Effector memory CD4-positive, alpha-beta T cell (primary cell): ENCODE results near the gene MAPK10.

ENCODE experiments used
- DNase-seq, 3 donors: peaks; one replicate each; pipeline ENCODE4 v3.0.0-alpha.2; 2020
- H3K27ac ChIP-seq: 2 replicates; pipeline ENCODE4 v1.7.0; 2013; ENCODE audit warnings: mild to moderate bottlenecking, low read length, moderate library complexity; ENCODE audit not compliant: insufficient read depth, poor library complexity, severe bottlenecking
- H3K27me3 ChIP-seq: replicated peaks from 2 replicates; pipeline ENCODE4 v1.7.0; 2013; ENCODE audit warnings: mild to moderate bottlenecking, low read length; ENCODE audit not compliant: insufficient read depth, control insufficient read depth, poor library complexity, severe bottlenecking
- H3K36me3 ChIP-seq: 2 replicates; pipeline ENCODE4 v1.7.0; 2013; ENCODE audit warnings: mild to moderate bottlenecking, low read length, moderate library complexity; ENCODE audit not compliant: control insufficient read depth, insufficient read depth
- H3K4me1 ChIP-seq: 2 replicates; pipeline ENCODE4 v1.7.0; 2013; ENCODE audit warnings: low read length, mild to moderate bottlenecking; ENCODE audit not compliant: control insufficient read depth, insufficient read depth, poor library complexity, severe bottlenecking
- H3K4me3 ChIP-seq: 2 replicates; pipeline ENCODE4 v1.7.0; 2013; ENCODE audit warnings: low read length, low read depth, mild to moderate bottlenecking; ENCODE audit not compliant: insufficient read depth, poor library complexity, severe bottlenecking
- H3K9me3 ChIP-seq: 2 replicates; pipeline ENCODE4 v1.7.0; 2013; ENCODE audit warnings: mild to moderate bottlenecking, low read length, moderate library complexity; ENCODE audit not compliant: control insufficient read depth
- total RNA-seq, 3 donors: gene quantifications; one replicate each; lab custom pipeline; 2026; lab: John Stamatoyannopoulos, UW

Gene MAPK10
- 0.35 to 2.5 (median 0.61) reads per million in 3 donors for total RNA-seq

GRCh38 chr4:86359944-86360478 lies at the start of gene MAPK10:
TSS of gene MAPK10 (minus strand) at chr4:86360053.
- no peaks in the 10 kb centered on the region for H3K27me3 ChIP-seq
- peak within 1 kb of the TSS; percentile 29 for H3K4me3 ChIP-seq
- H3K9me3 ChIP-seq = no peaks in the 10 kb centered on the region
- no peaks in the 10 kb centered on the region for H3K4me1 ChIP-seq
- no peaks in the 10 kb centered on the region for H3K36me3 ChIP-seq
- peak; percentile 25 to 42 (median 35) for DNase-seq
- no peak within 1 kb of the TSS for H3K27ac ChIP-seq

GRCh38 chr4:86403575-86403974 lies 43.7 kb upstream of the MAPK10 start:
- no peak overlapping the region for H3K4me3 ChIP-seq
- no peaks in the 10 kb centered on the region for H3K4me1 ChIP-seq
- no peaks in the 10 kb centered on the region for H3K9me3 ChIP-seq
- H3K27me3 ChIP-seq = no peaks in the 10 kb centered on the region
- H3K27ac ChIP-seq = no peak overlapping the region
- no peaks in the 10 kb centered on the region for H3K36me3 ChIP-seq
- no peak for DNase-seq

- Histone ChIP-seq H3K36me3 (no peaks in the 10 kb centered on the region), H3K27ac (no peak overlapping the region), H3K9me3 (no peaks in the 10 kb centered on the region), H3K4me1 (no peaks in the 10 kb centered on the region), H3K4me3 (no peak overlapping the region), H3K27me3 (no peaks in the 10 kb centered on the region)
- DNase-seq = no peak
Measured at GRCh38 chr4:86401826-86402225, 42.0 kb upstream of the MAPK10 start.

GRCh38 chr4:86400216-86400615 lies 40.4 kb upstream of the MAPK10 start:
- no peak for DNase-seq

GRCh38 chr4:86398187-86398586 lies 38.3 kb upstream of the MAPK10 start:
- Histone ChIP-seq H3K27me3 (no peaks in the 10 kb centered on the region), H3K36me3 (no peaks in the 10 kb centered on the region), H3K4me3 (no peak overlapping the region), H3K4me1 (no peaks in the 10 kb centered on the region), H3K9me3 (no peaks in the 10 kb centered on the region), H3K27ac (no peak overlapping the region)
- DNase-seq = no peak

More at GRCh38 chr4:86400216-86400615, 40.4 kb upstream of the MAPK10 start:
- Histone ChIP-seq H3K27ac (no peak overlapping the region), H3K27me3 (no peaks in the 10 kb centered on the region), H3K9me3 (no peaks in the 10 kb centered on the region), H3K4me3 (no peak overlapping the region), H3K4me1 (no peaks in the 10 kb centered on the region), H3K36me3 (no peaks in the 10 kb centered on the region)

GRCh38 chr4:86393749-86394148 lies 33.9 kb upstream of the MAPK10 start:
- Histone ChIP-seq H3K9me3 (no peaks in the 10 kb centered on the region), H3K27me3 (no peaks in the 10 kb centered on the region), H3K4me1 (no peaks in the 10 kb centered on the region), H3K4me3 (no peak overlapping the region), H3K27ac (no peak overlapping the region), H3K36me3 (no peaks in the 10 kb centered on the region)
- no peak for DNase-seq

GRCh38 chr4:86389664-86390063 lies 29.8 kb upstream of the MAPK10 start:
- Histone ChIP-seq H3K4me3 (no peak overlapping the region), H3K27ac (no peak overlapping the region), H3K36me3 (no peaks in the 10 kb centered on the region), H3K4me1 (no peaks in the 10 kb centered on the region), H3K27me3 (no peaks in the 10 kb centered on the region), H3K9me3 (no peaks in the 10 kb centered on the region)
- DNase-seq = no peak

- H3K4me1 ChIP-seq = no peaks in the 10 kb centered on the region
- H3K9me3 ChIP-seq = no peaks in the 10 kb centered on the region
- H3K4me3 ChIP-seq = no peak overlapping the region
- H3K36me3 ChIP-seq = no peaks in the 10 kb centered on the region
- DNase-seq = no peak
- H3K27ac ChIP-seq = no peak overlapping the region
- peaks cover 1% of the 10 kb centered on the region for H3K27me3 ChIP-seq
Measured at GRCh38 chr4:86388252-86388651, 28.4 kb upstream of the MAPK10 start.

- Histone ChIP-seq H3K9me3 (no peaks in the 10 kb centered on the region), H3K27ac (no peak overlapping the region), H3K4me1 (no peaks in the 10 kb centered on the region), H3K4me3 (no peak overlapping the region), H3K36me3 (no peaks in the 10 kb centered on the region), H3K27me3 (peaks cover 3% of the 10 kb centered on the region)
- DNase-seq = no peak
Measured at GRCh38 chr4:86386817-86387415, 27.1 kb upstream of the MAPK10 start.

GRCh38 chr4:86386201-86386600 lies 26.3 kb upstream of the MAPK10 start:
- Histone ChIP-seq H3K27ac (no peak overlapping the region), H3K9me3 (no peaks in the 10 kb centered on the region), H3K36me3 (no peaks in the 10 kb centered on the region), H3K4me1 (no peaks in the 10 kb centered on the region), H3K4me3 (no peak overlapping the region), H3K27me3 (peaks cover 3% of the 10 kb centered on the region)
- no peak for DNase-seq
